H1 (cell line): Measurements from ENCODE around the gene CLPTM1L. TPM values are rescaled to one million over a fixed set of nuclear protein-coding genes. Genes with fewer than 3 reads are reported as not detected.

Source experiments
- CTCF ChIA-PET: fragments of 300-600 bp; sonication (Branson Sonifier 250); formaldehyde crosslinking; loops from one replicate; lab custom pipeline; 2021; ENCODE audit not compliant: partially characterized antibody; lab: Charles Lee
- POLR2A ChIA-PET: fragments of 300-600 bp; sonication (Branson Sonifier 250); formaldehyde crosslinking; loops from one replicate; lab custom pipeline; 2021; ENCODE audit warnings: inconsistent platforms; ENCODE audit not compliant: partially characterized antibody; lab: Charles Lee
- DNase-seq, 2 experiments: peaks; one replicate each; pipeline versions ENCODE4 v3.0.0 to v3.0.0-alpha.2; 2010 to 2022; ENCODE audit warnings: low spot score in 2 of 2, low read depth in 1 of 2, mixed read lengths in 1 of 2
- FAIRE-seq: peaks from 2 replicates; lab custom pipeline; 2011; peaks lifted over from hg19 to GRCh38; lab: Jason Lieb, UNC
- H2AFZ ChIP-seq: 2 replicates; pipeline ENCODE4 v1.8.1; 2012; ENCODE audit warnings: low read length, inconsistent platforms
- H2AK5ac ChIP-seq: 2 replicates; pipeline ENCODE4 v1.6.1; 2013; ENCODE audit warnings: low read depth, low read length
- H2BK120ac ChIP-seq: replicated peaks from 2 replicates; pipeline ENCODE3; 2013; ENCODE audit warnings: low read depth, low read length, inconsistent platforms
- H2BK12ac ChIP-seq: 2 replicates; pipeline ENCODE4 v1.6.1; 2013; ENCODE audit warnings: low read depth, low read length
- H2BK15ac ChIP-seq: 2 replicates; pipeline ENCODE4 v1.6.1; 2013; ENCODE audit warnings: low read length
- H2BK20ac ChIP-seq: 2 replicates; pipeline ENCODE4 v1.6.1; 2013; ENCODE audit warnings: low read length
- H2BK5ac ChIP-seq: 2 replicates; pipeline ENCODE4 v1.6.1; 2013; ENCODE audit warnings: low read depth, low read length
- H3K14ac ChIP-seq: 2 replicates; pipeline ENCODE4 v1.6.1; 2013; ENCODE audit warnings: inconsistent platforms; ENCODE audit not compliant: insufficient read length
- H3K18ac ChIP-seq: 2 replicates; pipeline ENCODE4 v1.6.1; 2013; ENCODE audit warnings: low read length; ENCODE audit errors: extremely low read depth
- H3K23ac ChIP-seq: 2 replicates; pipeline ENCODE4 v1.6.1; 2013; ENCODE audit warnings: inconsistent platforms; ENCODE audit not compliant: insufficient read length
- H3K23me2 ChIP-seq: 2 replicates; pipeline ENCODE4 v1.6.1; 2013; ENCODE audit warnings: low read depth, low read length
- H3K27ac ChIP-seq: 2 replicates; pipeline ENCODE4 v1.6.1; 2011; ENCODE audit warnings: low read depth, low read length, inconsistent platforms
- H3K27me3 ChIP-seq, 4 experiments: replicated peaks in 1 of 4; 1 replicate in 1 of 4; 2 replicates in 3 of 4; pipeline versions ENCODE4 v1.6.1 to v1.8.1; 2011 to 2013; ENCODE audit warnings: low read length in 3 of 4, mild to moderate bottlenecking in 3 of 4, inconsistent platforms in 2 of 4, mixed read lengths in 2 of 4, moderate library complexity in 1 of 4; ENCODE audit not compliant: control insufficient read depth in 3 of 4, insufficient read depth in 3 of 4; ENCODE audit errors: extremely low read depth in 1 of 4
- H3K36me3 ChIP-seq, 4 experiments: 2 replicates each; pipeline versions ENCODE4 v1.6.1 to v1.8.1; 2011 to 2013; ENCODE audit warnings: mild to moderate bottlenecking in 4 of 4, low read length in 3 of 4, moderate library complexity in 2 of 4, control low read depth in 1 of 4, inconsistent platforms in 1 of 4; ENCODE audit not compliant: insufficient read depth in 4 of 4, control insufficient read depth in 2 of 4
- H3K4ac ChIP-seq: replicated peaks from 2 replicates; pipeline ENCODE3; 2013; ENCODE audit warnings: low read length, low read depth, mixed read lengths, inconsistent platforms; ENCODE audit not compliant: insufficient read length
- H3K4me1 ChIP-seq, 4 experiments: replicated peaks in 1 of 4; 1 replicate in 1 of 4; 2 replicates in 3 of 4; pipeline versions ENCODE4 v1.6.1 to v1.8.1; 2011 to 2013; ENCODE audit warnings: low read length in 3 of 4, inconsistent platforms in 2 of 4, mixed read lengths in 1 of 4; ENCODE audit not compliant: insufficient read depth in 4 of 4, control insufficient read depth in 3 of 4
- H3K4me2 ChIP-seq, 2 experiments: 2 replicates each; pipeline versions ENCODE4 v1.6.1 to v1.8.1; 2011 to 2013; ENCODE audit warnings: low read depth in 2 of 2, low read length in 2 of 2, control low read depth in 1 of 2, inconsistent platforms in 1 of 2, mild to moderate bottlenecking in 1 of 2; ENCODE audit not compliant: insufficient read depth in 1 of 2
- H3K4me3 ChIP-seq, 4 experiments: fragments of 200-600, 300-600 bp in 1 of 4; sonication (generic), shearing (Covaris generic), sonication (Bioruptor Twin) in 1 of 4; 2 replicates each; pipeline versions ENCODE4 v1.5.1 to v1.8.1; 2011 to 2016; ENCODE audit warnings: low read length in 4 of 4, low read depth in 3 of 4, control low read depth in 2 of 4, inconsistent platforms in 2 of 4, mild to moderate bottlenecking in 2 of 4, mixed read lengths in 1 of 4, moderate library complexity in 1 of 4; ENCODE audit not compliant: insufficient read depth in 2 of 4; ENCODE audit errors: extremely low read depth in 1 of 4
- H3K56ac ChIP-seq: replicated peaks from 2 replicates; pipeline ENCODE3; 2013; ENCODE audit warnings: low read depth, mild to moderate bottlenecking, mixed read lengths, low read length, inconsistent platforms; ENCODE audit not compliant: insufficient read length
- H3K79me1 ChIP-seq: 2 replicates; pipeline ENCODE4 v1.6.1; 2013; ENCODE audit warnings: low read depth, low read length, control low read depth
- H3K79me2 ChIP-seq, 2 experiments: 2 replicates each; pipeline versions ENCODE4 v1.6.1 to v1.8.1; 2012 to 2013; ENCODE audit warnings: low read length in 2 of 2, mild to moderate bottlenecking in 2 of 2, inconsistent platforms in 1 of 2; ENCODE audit not compliant: insufficient read depth in 2 of 2, control insufficient read depth in 1 of 2
- H3K9ac ChIP-seq, 4 experiments: replicated peaks in 1 of 4; 1 replicate in 1 of 4; 2 replicates in 3 of 4; pipeline versions ENCODE4 v1.6.1 to v1.8.1; 2011 to 2013; ENCODE audit warnings: low read depth in 3 of 4, low read length in 3 of 4, control low read depth in 2 of 4, mild to moderate bottlenecking in 2 of 4, moderate library complexity in 2 of 4, inconsistent platforms in 1 of 4; ENCODE audit errors: extremely low read depth in 1 of 4
- H3K9me3 ChIP-seq, 2 experiments: 2 replicates each; pipeline versions ENCODE4 v1.6.1 to v1.8.1; 2012 to 2013; ENCODE audit warnings: mild to moderate bottlenecking in 2 of 2, moderate library complexity in 2 of 2, control low read depth in 1 of 2, inconsistent platforms in 1 of 2, low read depth in 1 of 2, low read length in 1 of 2, mixed read lengths in 1 of 2; ENCODE audit not compliant: insufficient read depth in 2 of 2
- H4K20me1 ChIP-seq, 2 experiments: replicated peaks in 1 of 2; 2 replicates each; pipeline versions ENCODE3 to v1.8.1; 2011 to 2013; ENCODE audit warnings: inconsistent platforms in 2 of 2, low read length in 2 of 2, mild to moderate bottlenecking in 1 of 2; ENCODE audit not compliant: insufficient read depth in 2 of 2, control insufficient read depth in 1 of 2
- H4K5ac ChIP-seq: 2 replicates; pipeline ENCODE4 v1.6.1; 2013; ENCODE audit warnings: low read length, low read depth, mixed read lengths, inconsistent platforms; ENCODE audit not compliant: insufficient read length
- H4K8ac ChIP-seq: 2 replicates; pipeline ENCODE4 v1.8.0; 2013; ENCODE audit warnings: mild to moderate bottlenecking, moderate library complexity, low read length, inconsistent platforms; ENCODE audit not compliant: insufficient read depth; ENCODE audit errors: extremely low read depth
- H4K91ac ChIP-seq: replicated peaks from 2 replicates; pipeline ENCODE3; 2013; ENCODE audit warnings: low read length, mixed read lengths, inconsistent platforms; ENCODE audit not compliant: insufficient read length
- BACH1 ChIP-seq: IDR thresholded peaks from 2 replicates; pipeline ENCODE4 v1.6.1; 2012; ENCODE audit warnings: low read length, improper control_type of control experiment
- CHD1 ChIP-seq: IDR thresholded peaks from 2 replicates; pipeline ENCODE4 v1.6.1; 2012; ENCODE audit warnings: low read depth, low read length, improper control_type of control experiment
- E2F6 ChIP-seq: IDR thresholded peaks from 2 replicates; pipeline ENCODE4 v1.6.1; 2012; ENCODE audit warnings: inconsistent platforms
- GABPA ChIP-seq: IDR thresholded peaks from 2 replicates; pipeline ENCODE4 v1.6.1; 2011; ENCODE audit warnings: mild to moderate bottlenecking, low read length, moderate library complexity, borderline replicate concordance; ENCODE audit not compliant: insufficient read depth
- KDM4A ChIP-seq: IDR thresholded peaks from one replicate; pipeline ENCODE4 v1.7.1; 2012; ENCODE audit warnings: low read depth, mild to moderate bottlenecking, moderate library complexity, low read length, inconsistent platforms; ENCODE audit not compliant: severe bottlenecking
- MAX ChIP-seq: IDR thresholded peaks from 2 replicates; pipeline ENCODE4 v1.6.1; 2012; ENCODE audit warnings: inconsistent platforms
- YY1 ChIP-seq: IDR thresholded peaks from 2 replicates; pipeline ENCODE4 v1.6.1; 2011; ENCODE audit warnings: low read depth, mild to moderate bottlenecking, low read length
- WGBS, 2 experiments: shearing (Covaris generic) in 1 of 2; methylation state at CpG; one replicate each; pipeline versions ENCODE4 v1.1.6 to v1.1.7; 2013 to 2015; ENCODE audit warnings: low lambda C conversion rate in 2 of 2, mixed read lengths in 2 of 2, inconsistent platforms in 1 of 2, low coverage in 1 of 2, missing lambda C conversion rate in 1 of 2; ENCODE audit not compliant: insufficient replicate concordance in 2 of 2, insufficient coverage in 1 of 2, insufficient read length in 1 of 2; ENCODE audit errors: extremely low coverage in 1 of 2, missing lambda C conversion rate in 1 of 2; 5-methylcytosine and 5-hydroxymethylcytosine counted together
- polyA plus RNA-seq, 7 experiments: library from polyadenylated mRNA; depleted of rRNA in 3 of 7; stranded (reverse) in 5 of 7; unstranded in 2 of 7; fragments of >200 nt in 5 of 7; fragments of 200-250 nt in 2 of 7; gene quantifications; 1 replicate in 5 of 7; 2 replicates in 1 of 7; 4 replicates in 1 of 7; pipeline versions ENCODE4 v1.2.1 to v1.2.3, GENCODE V29; 2011 to 2013; ENCODE audit warnings: missing spikeins in 2 of 7, mixed read lengths in 2 of 7
- total RNA-seq: library from RNA; stranded (reverse); fragmentation: NEBNext Ultra II Directional; extraction: Animal tissue kit (Norgen Biotek cat#: 25700); gene quantifications from 2 replicates; pipeline ENCODE4 v1.2.1, GENCODE V29; 2021

The CLPTM1L gene
- total and polyA plus RNA-seq, 2 of the 8 experiments (the other 6 are each of a cell fraction or from before 2014, with no cell fraction given) = 102 to 119 TPM

- H2BK12ac ChIP-seq = no peak overlapping the region
- peaks cover 4 to 11% of the 10 kb centered on the region in 2 experiments for H4K20me1 ChIP-seq
- H2AK5ac ChIP-seq = 0 out of 2 replicates have a peak overlapping the region, but pooled peaks have one; percentile 13
- H3K14ac ChIP-seq = no peak overlapping the region
- no peak for TF ChIP-seq BACH1
- peak; percentile 18 for TF ChIP-seq KDM4A
- no peak for TF ChIP-seq YY1
- TF ChIP-seq GABPA = peak; percentile 77
- peak; percentile 70 for TF ChIP-seq MAX
- TF ChIP-seq E2F6 = peak; percentile 73; the same call in 1 of the 2 replicates
- TF ChIP-seq CHD1 = no peak
- TF ChIP-seq, all 59 proteins: peak for 4
- Histone ChIP-seq H4K91ac (peak overlapping the region; percentile 85), H3K4me3 (peak overlapping the region; percentile 40 to 76 (median 54)), H3K56ac (peak overlapping the region; percentile 30), H3K23me2 (peaks cover 14% of the 10 kb centered on the region; the same call in 1 of the 2 replicates), H2BK20ac (no peak overlapping the region), H2BK15ac (no peak overlapping the region), H3K9ac (no peak overlapping the region), H3K9me3 (no peaks in the 10 kb centered on the region), H4K5ac (no peak overlapping the region), H3K23ac (no peak overlapping the region), H3K27me3 (peaks cover 0 to 8% (median 2%) of the 10 kb centered on the region in 4 experiments; a peak in 4 of 7 replicates), H3K79me1 (peaks cover 3% of the 10 kb centered on the region; the same call in 1 of the 2 replicates), H3K36me3 (no peaks in the 10 kb centered on the region; a peak in 2 of 8 replicates), H4K8ac (peak overlapping the region; percentile 79), H2BK120ac (no peak overlapping the region), H3K27ac (no peak overlapping the region), H3K4me2 (peak overlapping the region; percentile 64 to 78), H3K79me2 (no peaks in the 10 kb centered on the region; a peak in 1 of 4 replicates), H3K4me1 (peaks cover 0 to 13% (median 6%) of the 10 kb centered on the region in 4 experiments; a peak in 5 of 7 replicates), H2BK5ac (no peak overlapping the region; the same call in 1 of the 2 replicates), H3K4ac (peak overlapping the region; percentile 78), H2AFZ (no peak overlapping the region; the same call in 1 of the 2 replicates), H3K18ac (peak overlapping the region; percentile 83)
- CTCF ChIA-PET = interaction anchor here (0.7 to 1.6 kb wide), 4 partner anchors 10 to 126 kb away, joined by 3 to 4 read pairs (median 3); no protein-coding TSS in a partner anchor
- DNase-seq (peak in 1 of 2 experiments; percentile 78), FAIRE-seq (no peak)
- POLR2A ChIA-PET = interaction anchor here (0.6 to 1.9 kb wide), 14 partner anchors 10 to 159 kb away, joined by 3 to 6 read pairs (median 4); partner anchors contain the start of gene CLPTM1L
- WGBS, 2 experiments = 66% methylated on average over 29 of the region's 69 CpGs; no CpG with 5 or more reads in 1 of the 2 experiments
Measured at GRCh38 chr5:1294206-1294834, 50.6 kb downstream of the CLPTM1L start.
